Activated CD8-positive, alpha-beta T cell treated with anti-CD3 and anti-CD28 coated beads, Interleukin-2, amount 10 ng/mL, durations not matched to agents 7 days and 5 days (primary cell): ENCODE results near the gene GIMAP6. TPM values are rescaled to one million over a fixed set of nuclear protein-coding genes. Genes with fewer than 3 reads are reported as not detected.
"Not testable (repeated sequence)": the region's sequence is repeated elsewhere in the genome, so short reads cannot be mapped to it uniquely, and the experiment has no call there.

ENCODE experiments used
- ATAC-seq: fragments of 150-1000 bp; cut with Tn5 transposase; one replicate; pipeline ENCODE4 v1.10.0; 2021; ENCODE audit warnings: moderate library complexity
- CTCF ChIA-PET: fragments of 350-600 bp; sonication (Branson Sonifier 250); formaldehyde crosslinking; loops from one replicate; lab custom pipeline; 2021; ENCODE audit warnings: antibody characterized with exemption; lab: Charles Lee
- POLR2A ChIA-PET: fragments of 350-600 bp; sonication (Branson Sonifier 250); formaldehyde crosslinking; loops from one replicate; lab custom pipeline; 2021; ENCODE audit warnings: antibody characterized with exemption; lab: Charles Lee
- DNase-seq: peaks from one replicate; pipeline ENCODE4 v3.0.0-alpha.2; 2020
- H3K27ac Mint-ChIP-seq: one replicate; pipeline ENCODE4 v1.8.0; 2021; ENCODE audit warnings: mild to moderate bottlenecking, mixed read lengths
- H3K27me3 Mint-ChIP-seq: one replicate; pipeline ENCODE4 v1.8.0; 2021; ENCODE audit warnings: low read depth, mixed read lengths
- H3K36me3 Mint-ChIP-seq: one replicate; pipeline ENCODE4 v1.8.0; 2021; ENCODE audit warnings: low read depth, mixed read lengths
- H3K4me1 Mint-ChIP-seq: one replicate; pipeline ENCODE4 v1.8.0; 2021; ENCODE audit warnings: low read depth, mixed read lengths
- H3K4me3 Mint-ChIP-seq: one replicate; pipeline ENCODE4 v1.8.0; 2021; ENCODE audit warnings: mild to moderate bottlenecking, mixed read lengths
- H3K9me3 Mint-ChIP-seq: one replicate; pipeline ENCODE4 v1.8.0; 2022; ENCODE audit warnings: mixed read lengths; ENCODE audit not compliant: insufficient read depth
- total RNA-seq, 2 experiments: library from RNA; stranded (reverse); gene quantifications; one replicate each; pipeline ENCODE4 v1.2.3, GENCODE V29; 2021

GIMAP6 gene
- total RNA-seq, 2 experiments from 2014 or later: 88.9 to 93.3 TPM

DNA sequence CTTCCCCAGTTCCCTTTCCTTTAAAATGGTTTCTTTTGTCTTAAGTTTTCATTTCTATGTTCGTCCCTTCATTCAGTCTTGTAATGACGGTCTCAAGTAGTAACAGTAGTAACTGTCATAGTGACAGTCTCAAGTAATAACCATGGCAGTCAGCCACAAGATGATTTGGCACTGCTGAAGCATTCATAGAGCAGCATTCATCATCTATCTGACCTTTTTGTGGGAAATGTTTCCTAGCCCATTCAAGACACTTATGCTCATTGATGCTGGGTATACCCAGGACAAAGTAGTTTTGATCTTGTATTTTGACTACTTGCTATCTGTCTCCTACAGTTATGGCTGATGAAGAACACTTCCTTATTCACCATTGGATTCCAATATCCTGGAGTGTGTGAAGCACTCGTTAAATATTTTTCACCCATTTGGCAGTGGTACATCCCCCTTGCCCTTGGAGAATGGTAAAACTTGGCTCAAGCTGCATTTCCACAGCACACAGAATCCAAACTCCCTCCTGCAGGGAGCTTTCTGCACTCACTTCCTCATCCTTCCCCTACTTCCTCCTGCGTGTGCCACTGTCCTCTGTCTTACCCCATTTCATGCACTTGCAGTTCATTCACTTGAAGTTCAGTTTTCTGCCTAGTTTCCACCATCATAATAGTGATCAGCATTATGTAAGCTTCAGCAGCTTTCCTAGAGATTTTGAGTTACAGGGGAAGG lies 46.0 kb downstream of the GIMAP6 start:
- ATAC-seq (peak; percentile 49), DNase-seq (no peak)
- ChIA-PET POLR2A (interaction anchor here (1.1 to 1.4 kb wide), 3 partner anchors 58 to 130 kb away, joined by 3 to 4 read pairs (median 4); partner anchors contain the start of genes GIMAP1 and GIMAP7), CTCF (interaction anchor here (1.0 to 1.7 kb wide), 2 partner anchors 99 to 137 kb away, joined by 3 to 7 read pairs; partner anchors contain the start of gene GIMAP2)
- Mint-ChIP-seq H3K4me3 (no peak overlapping the region), H3K36me3 (peaks cover 52% of the 10 kb centered on the region), H3K27me3 (no peaks in the 10 kb centered on the region), H3K9me3 (peaks cover 22% of the 10 kb centered on the region), H3K4me1 (peaks cover 35% of the 10 kb centered on the region), H3K27ac (peak overlapping the region; percentile 9)

GRCh38 chr7:150585199-150585598 lies 47.0 kb downstream of the GIMAP6 start:
- Mint-ChIP-seq H3K4me1 (peaks cover 34% of the 10 kb centered on the region), H3K4me3 (no peak overlapping the region)

GRCh38 chr7:150580638-150581394 lies 51.4 kb downstream of the GIMAP6 start:
- Mint-ChIP-seq H3K27ac (no peak overlapping the region), H3K4me3 (no peak overlapping the region), H3K4me1 (peaks cover 46% of the 10 kb centered on the region), H3K36me3 (peaks cover 84% of the 10 kb centered on the region), H3K9me3 (peaks cover 41% of the 10 kb centered on the region), H3K27me3 (no peaks in the 10 kb centered on the region)
- ATAC-seq: no peak
- POLR2A ChIA-PET: no interaction called here
- no peak for DNase-seq
- CTCF ChIA-PET: interaction anchor here (0.9 to 1.6 kb wide), 3 partner anchors 41 to 175 kb away, joined by 3 to 7 read pairs (median 5); no protein-coding TSS in a partner anchor

More at GRCh38 chr7:150585199-150585598, 47.0 kb downstream of the GIMAP6 start:
- POLR2A ChIA-PET: no interaction called here
- Mint-ChIP-seq H3K27me3 (no peaks in the 10 kb centered on the region), H3K36me3 (peaks cover 53% of the 10 kb centered on the region), H3K27ac (no peak overlapping the region), H3K9me3 (peaks cover 23% of the 10 kb centered on the region)
- ATAC-seq (no peak), DNase-seq (no peak)
- CTCF ChIA-PET: no interaction called here

- H3K4me1 Mint-ChIP-seq: peaks cover 40% of the 10 kb centered on the region
- H3K27me3 Mint-ChIP-seq, H3K4me3 Mint-ChIP-seq, ATAC-seq, CTCF ChIA-PET, POLR2A ChIA-PET: not testable (repeated sequence)
- H3K9me3 Mint-ChIP-seq: peaks cover 45% of the 10 kb centered on the region
- DNase-seq: peak; percentile 58
- H3K27ac Mint-ChIP-seq: peak overlapping the region; percentile 33
- peaks cover 86% of the 10 kb centered on the region for H3K36me3 Mint-ChIP-seq
These were observed 52.1 kb downstream of the GIMAP6 start for GRCh38 chr7:150579979-150580637.

Other genes starting within 250 kb of the GIMAP6 start
- gene GIMAP8, start 181.8 kb downstream of the GIMAP6 start, total RNA-seq: 10 to 100 TPM; 21.5 to 22.3 TPM
- gene GIMAP7, start 117.5 kb downstream of the GIMAP6 start, total RNA-seq: 100 to 1,000 TPM; 134 TPM
- 100 to 1,000 TPM; 174 to 186 TPM for gene GIMAP4, start 65.0 kb downstream of the GIMAP6 start, total RNA-seq
- gene GIMAP2, start 53.3 kb upstream of the GIMAP6 start, total RNA-seq: 10 to 100 TPM; 79.0 to 82.9 TPM
- gene GIMAP1, start 84.2 kb upstream of the GIMAP6 start, total RNA-seq: 10 to 100 TPM; 19.0 to 20.2 TPM
- gene GIMAP5, start 105.0 kb upstream of the GIMAP6 start, total RNA-seq: 10 to 100 TPM; 56.3 to 63.3 TPM
- not detected for gene TMEM176B, start 168.0 kb upstream of the GIMAP6 start, total RNA-seq
- not detected for gene TMEM176A, start 168.4 kb upstream of the GIMAP6 start, total RNA-seq
- gene AOC1, start 220.1 kb upstream of the GIMAP6 start, total RNA-seq: not detected